Measurements from ENCODE around the gene ZNF831. TPM values are rescaled to one million over a fixed set of nuclear protein-coding genes. Genes with fewer than 3 reads are reported as not detected.

ZNF831 gene
- total and polyA plus RNA-seq, 10 of the 15 experiments (the other 5 are each of a cell fraction or from before 2014, with no cell fraction given) = 0.01 to 0.97 (median 0.23) TPM

GRCh38 chr20:59235226-59235625 lies 71.6 kb downstream of the ZNF831 start:
- SMC1A ChIA-PET (ENCODE audit: uncharacterized antibody, unreplicated experiment) = no interaction called here
- H3K4me1 ChIP-seq (ENCODE audit: control insufficient read depth, insufficient read depth, low read length) = no peaks in the 10 kb centered on the region
- RAD21 ChIA-PET (ENCODE audit: unreplicated experiment) = no interaction called here
- no peak overlapping the region for H3K27ac ChIP-seq (ENCODE audit: control insufficient read depth, insufficient read depth)
- no peak overlapping the region for H2AFZ ChIP-seq (ENCODE audit: control insufficient read depth, low read depth, low read length)
- peaks cover 0 to 3% of the 10 kb centered on the region in 2 experiments; a peak in 1 of 4 replicates for H3K27me3 ChIP-seq (replicated peaks in 1 of 2; ENCODE audit: control insufficient read depth in 2 of 2, insufficient read depth in 2 of 2, low read length in 1 of 2)
- CTCF ChIA-PET = no interaction called here
- H3K79me2 ChIP-seq (ENCODE audit: control insufficient read depth, insufficient read depth, low read length) = no peaks in the 10 kb centered on the region
- intact Hi-C loops (cut with micrococcal nuclease; ENCODE audit: unreplicated experiment) = no loop called here
- in situ Hi-C loops (cut with MboI) = no loop called here
- FAIRE-seq (no peak), ATAC-seq (no peak), DNase-seq (ENCODE audit: low read depth, low spot score) (no peak)
- no TSS peak for BruUV-seq (replicated peaks)
- H3K4me2 ChIP-seq (ENCODE audit: control insufficient read depth, insufficient read depth) = no peak overlapping the region
- no peak overlapping the region for H3K9ac ChIP-seq (ENCODE audit: control insufficient read depth, insufficient read depth, low read length)
- no peaks in the 10 kb centered on the region for H3K36me3 ChIP-seq (ENCODE audit: control insufficient read depth in 2 of 2, insufficient read depth in 2 of 2, low read length in 1 of 2)
- H3K4me3 ChIP-seq = no peak overlapping the region
- 23% methylated on average over 5 of the region's 5 CpGs for WGBS (ENCODE audit: insufficient coverage, insufficient replicate concordance, low lambda C conversion rate, missing lambda C conversion rate)
- H4K20me1 ChIP-seq (ENCODE audit: control insufficient read depth, insufficient read depth) = no peaks in the 10 kb centered on the region
- POLR2A ChIA-PET = no interaction called here
- TF ChIP-seq MTA3 (IDR thresholded peaks at IDR 0.05; ENCODE audit: borderline replicate concordance, low read length) = no peak
- no peak for TF ChIP-seq EP300 (IDR thresholded peaks at IDR 0.05; ENCODE audit: borderline replicate concordance in 1 of 2, control insufficient read depth in 1 of 2, low read depth in 2 of 2, low read length in 2 of 2)
- no peak for TF ChIP-seq RAD51 (IDR thresholded peaks at IDR 0.05)
- no peak for TF ChIP-seq BACH1 (IDR thresholded peaks at IDR 0.05; ENCODE audit: borderline replicate concordance)
- no peak for TF ChIP-seq MLLT1 (IDR thresholded peaks at IDR 0.05)
- no peak for TF ChIP-seq NR2F1 (conservative IDR thresholded peaks at IDR 0.05)
- no peak for TF ChIP-seq FOXK2 (IDR thresholded peaks at IDR 0.05)
- TF ChIP-seq MXI1 (IDR thresholded peaks at IDR 0.05; ENCODE audit: low read depth, low read length) = no peak
- no peaks in the 10 kb centered on the region for H3K9me3 ChIP-seq (replicated peaks; ENCODE audit: control insufficient read depth, insufficient read depth, low read length)

Data from GM12878 (cell line).